ENCODE measurements around the gene DCC.

- TF ChIP-seq CTCF (conservative IDR thresholded peaks at IDR 0.05; ENCODE audit: low read depth, low read length) (no peak), EZH2phosphoT487 (IDR thresholded peaks at IDR 0.05; ENCODE audit: borderline replicate concordance, low read length) (no peak), EZH2 (IDR thresholded peaks at IDR 0.05; ENCODE audit: low read length, unreplicated experiment) (no peak)
These were observed 1169.9 kb downstream of the DCC start for GRCh38 chr18:53509886-53510285.

Measured in PC-3 (cell line).